ENCODE results near the gene KCNRG. TPM values are rescaled to one million over a fixed set of nuclear protein-coding genes. Genes with fewer than 3 reads are reported as not detected.

The KCNRG gene
- total and polyA plus RNA-seq, 2 donors (not counting 1 experiment from before 2014, with no cell fraction given): 0.86 to 3.4 TPM

DNA sequence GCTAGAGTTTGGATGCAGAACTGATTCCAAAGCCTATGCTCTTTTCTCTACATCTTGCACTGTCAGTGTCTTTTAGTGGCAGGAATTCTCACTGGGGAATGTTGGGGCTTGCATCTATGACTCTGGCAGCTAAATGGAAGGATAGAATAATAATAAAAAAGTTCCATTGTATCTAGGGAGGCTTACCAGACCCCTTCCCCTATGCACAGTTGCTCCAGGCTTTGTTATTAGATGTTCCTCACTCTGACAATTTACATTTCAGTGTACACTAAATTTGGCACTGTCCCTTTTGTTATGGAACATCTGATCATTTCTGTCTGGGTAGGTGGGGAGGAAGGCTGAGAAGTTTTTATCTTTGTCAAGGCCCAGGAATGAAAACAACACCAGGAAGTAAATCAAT is 22.1 kb upstream of the KCNRG start:
- TF ChIP-seq, protein P1, sequence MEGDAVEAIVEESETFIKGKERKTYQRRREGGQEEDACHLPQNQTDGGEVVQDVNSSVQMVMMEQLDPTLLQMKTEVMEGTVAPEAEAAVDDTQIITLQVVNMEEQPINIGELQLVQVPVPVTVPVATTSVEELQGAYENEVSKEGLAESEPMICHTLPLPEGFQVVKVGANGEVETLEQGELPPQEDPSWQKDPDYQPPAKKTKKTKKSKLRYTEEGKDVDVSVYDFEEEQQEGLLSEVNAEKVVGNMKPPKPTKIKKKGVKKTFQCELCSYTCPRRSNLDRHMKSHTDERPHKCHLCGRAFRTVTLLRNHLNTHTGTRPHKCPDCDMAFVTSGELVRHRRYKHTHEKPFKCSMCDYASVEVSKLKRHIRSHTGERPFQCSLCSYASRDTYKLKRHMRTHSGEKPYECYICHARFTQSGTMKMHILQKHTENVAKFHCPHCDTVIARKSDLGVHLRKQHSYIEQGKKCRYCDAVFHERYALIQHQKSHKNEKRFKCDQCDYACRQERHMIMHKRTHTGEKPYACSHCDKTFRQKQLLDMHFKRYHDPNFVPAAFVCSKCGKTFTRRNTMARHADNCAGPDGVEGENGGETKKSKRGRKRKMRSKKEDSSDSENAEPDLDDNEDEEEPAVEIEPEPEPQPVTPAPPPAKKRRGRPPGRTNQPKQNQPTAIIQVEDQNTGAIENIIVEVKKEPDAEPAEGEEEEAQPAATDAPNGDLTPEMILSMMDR (IDR thresholded peaks at IDR 0.05): no peak
- TF ChIP-seq EZH2 (IDR thresholded peaks at IDR 0.05; ENCODE audit: borderline replicate concordance, insufficient read depth, low read depth, low read length, poor library complexity, severe bottlenecking): no peak
- POLR2A ChIA-PET: no interaction called here

DNA sequence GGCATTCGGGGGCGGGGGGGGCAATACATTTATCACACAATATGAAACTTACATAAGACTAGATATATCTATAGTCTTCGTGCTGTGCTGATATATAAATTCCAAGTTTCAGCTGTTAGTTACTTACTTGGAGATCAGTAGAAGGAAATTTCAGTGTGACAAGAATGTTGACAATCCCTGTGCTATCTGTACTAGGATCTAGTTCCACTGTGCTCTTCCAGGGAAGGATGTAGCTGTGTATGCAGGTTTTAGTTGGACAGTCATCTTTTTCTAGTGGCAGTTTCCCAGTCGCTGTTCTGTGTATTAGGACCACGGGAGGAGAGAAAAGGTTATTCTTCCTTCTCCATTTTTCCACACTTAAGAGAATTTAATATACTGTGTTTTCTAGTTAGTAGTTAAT is 21.6 kb upstream of the KCNRG start:
- Histone ChIP-seq H3K36me3 (replicated peaks in 1 of 2; ENCODE audit: control extremely low read depth in 1 of 2, control insufficient read depth in 1 of 2, extremely low read depth in 1 of 2, insufficient read depth in 2 of 2, low read length in 1 of 2) (peaks cover 1 to 6% of the 10 kb centered on the region in 2 experiments), H3K27ac (ENCODE audit: low read length in 2 of 2) (no peak overlapping the region), H3K79me2 (ENCODE audit: control insufficient read depth, insufficient read depth, low read length) (peaks cover 18% of the 10 kb centered on the region), H3K4me3 (ENCODE audit: control extremely low read depth in 1 of 5, extremely low read depth in 1 of 5, insufficient read depth in 1 of 5, low read depth in 2 of 5, low read length in 4 of 5) (no peak overlapping the region), H2AFZ (ENCODE audit: insufficient read depth, low read depth, low read length, poor library complexity, severe bottlenecking) (no peak overlapping the region), H3K4me1 (ENCODE audit: control insufficient read depth in 2 of 2, insufficient read depth in 2 of 2, low read length in 2 of 2) (peaks cover 17 to 18% of the 10 kb centered on the region in 2 donors), H4K20me1 (ENCODE audit: control insufficient read depth, insufficient read depth, low read length, poor library complexity, severe bottlenecking) (peaks cover 8% of the 10 kb centered on the region), H3K4me2 (replicated peaks; ENCODE audit: low read depth, low read length, poor library complexity, severe bottlenecking) (no peak overlapping the region), H3K27me3 (replicated peaks in 1 of 4; ENCODE audit: control extremely low read depth in 1 of 4, control insufficient read depth in 3 of 4, insufficient read depth in 4 of 4, low read length in 3 of 4) (no peaks in the 10 kb centered on the region), H3K9ac (ENCODE audit: low read length) (no peak overlapping the region), H3K9me3 (ENCODE audit: control extremely low read depth in 1 of 3, control insufficient read depth in 2 of 3, insufficient read depth in 1 of 3, low read length in 2 of 3) (no peaks in the 10 kb centered on the region)
- intact Hi-C loops (cut with micrococcal nuclease): no loop called here
- ChIA-PET CTCF (interaction anchor here (1.3 to 2.2 kb wide), 2 partner anchors 17 to 57 kb away, joined by 4 to 15 read pairs; partner anchors contain the start of gene SPRYD7), POLR2A (no interaction called here)
- WGBS (ENCODE audit: insufficient coverage): no CpG with 5 or more reads among the region's 5 CpGs
- Mint-ChIP-seq H3K27me3 (no peaks in the 10 kb centered on the region), H3K27ac (no peak overlapping the region), H3K9me3 (ENCODE audit: insufficient read depth) (no peaks in the 10 kb centered on the region), H3K4me3 (no peak overlapping the region), H3K4me1 (peaks cover 25% of the 10 kb centered on the region)
- ATAC-seq (ENCODE audit: low read depth): no peak
- TF ChIP-seq, protein P1 (IDR thresholded peaks at IDR 0.05): no peak
- no peak for TF ChIP-seq EZH2 (IDR thresholded peaks at IDR 0.05; ENCODE audit: borderline replicate concordance, insufficient read depth, low read depth, low read length, poor library complexity, severe bottlenecking)
- DNase-seq: no peak

More for the DNA sequence above, 22.1 kb upstream of the KCNRG start:
- Histone ChIP-seq H3K36me3 (replicated peaks in 1 of 2; ENCODE audit: control extremely low read depth in 1 of 2, control insufficient read depth in 1 of 2, extremely low read depth in 1 of 2, insufficient read depth in 2 of 2, low read length in 1 of 2) (peaks cover 0 to under 1% of the 10 kb centered on the region in 2 experiments), H3K9me3 (ENCODE audit: control extremely low read depth in 1 of 3, control insufficient read depth in 2 of 3, insufficient read depth in 1 of 3, low read length in 2 of 3) (no peaks in the 10 kb centered on the region), H4K20me1 (ENCODE audit: control insufficient read depth, insufficient read depth, low read length, poor library complexity, severe bottlenecking) (peaks cover 7% of the 10 kb centered on the region), H3K27me3 (replicated peaks in 1 of 4; ENCODE audit: control extremely low read depth in 1 of 4, control insufficient read depth in 3 of 4, insufficient read depth in 4 of 4, low read length in 3 of 4) (no peaks in the 10 kb centered on the region), H3K4me1 (ENCODE audit: control insufficient read depth in 2 of 2, insufficient read depth in 2 of 2, low read length in 2 of 2) (peaks cover 12 to 13% of the 10 kb centered on the region in 2 donors), H3K4me3 (ENCODE audit: control extremely low read depth in 1 of 5, extremely low read depth in 1 of 5, insufficient read depth in 1 of 5, low read depth in 2 of 5, low read length in 4 of 5) (no peak overlapping the region), H3K4me2 (replicated peaks; ENCODE audit: low read depth, low read length, poor library complexity, severe bottlenecking) (no peak overlapping the region), H3K27ac (ENCODE audit: low read length in 2 of 2) (no peak overlapping the region), H3K9ac (ENCODE audit: low read length) (no peak overlapping the region), H3K79me2 (ENCODE audit: control insufficient read depth, insufficient read depth, low read length) (peaks cover 12% of the 10 kb centered on the region), H2AFZ (ENCODE audit: insufficient read depth, low read depth, low read length, poor library complexity, severe bottlenecking) (no peak overlapping the region)
- no peak for ATAC-seq (ENCODE audit: low read depth)
- no peak for DNase-seq
- H3K4me1 Mint-ChIP-seq: peaks cover 19% of the 10 kb centered on the region
- no peak overlapping the region for H3K27ac Mint-ChIP-seq
- H3K27me3 Mint-ChIP-seq: no peaks in the 10 kb centered on the region
- intact Hi-C loops (cut with micrococcal nuclease): no loop called here
- no peaks in the 10 kb centered on the region for H3K9me3 Mint-ChIP-seq (ENCODE audit: insufficient read depth)
- CTCF ChIA-PET: interaction anchor here (0.9 to 2.2 kb wide), 4 partner anchors 16 to 919 kb away, joined by 3 to 15 read pairs (median 4); partner anchors contain the start of gene SPRYD7
- no peak overlapping the region for H3K4me3 Mint-ChIP-seq

Data from B cell (primary cell).